ENCODE results near the gene SEL1L. TPM values are rescaled to one million over a fixed set of nuclear protein-coding genes. Genes with fewer than 3 reads are reported as not detected.

SEL1L gene
- total and polyA plus RNA-seq, 2 of the 13 experiments (the other 11 are each of a cell fraction or from before 2014, with no cell fraction given): 15.3 to 61.0 TPM

DNA sequence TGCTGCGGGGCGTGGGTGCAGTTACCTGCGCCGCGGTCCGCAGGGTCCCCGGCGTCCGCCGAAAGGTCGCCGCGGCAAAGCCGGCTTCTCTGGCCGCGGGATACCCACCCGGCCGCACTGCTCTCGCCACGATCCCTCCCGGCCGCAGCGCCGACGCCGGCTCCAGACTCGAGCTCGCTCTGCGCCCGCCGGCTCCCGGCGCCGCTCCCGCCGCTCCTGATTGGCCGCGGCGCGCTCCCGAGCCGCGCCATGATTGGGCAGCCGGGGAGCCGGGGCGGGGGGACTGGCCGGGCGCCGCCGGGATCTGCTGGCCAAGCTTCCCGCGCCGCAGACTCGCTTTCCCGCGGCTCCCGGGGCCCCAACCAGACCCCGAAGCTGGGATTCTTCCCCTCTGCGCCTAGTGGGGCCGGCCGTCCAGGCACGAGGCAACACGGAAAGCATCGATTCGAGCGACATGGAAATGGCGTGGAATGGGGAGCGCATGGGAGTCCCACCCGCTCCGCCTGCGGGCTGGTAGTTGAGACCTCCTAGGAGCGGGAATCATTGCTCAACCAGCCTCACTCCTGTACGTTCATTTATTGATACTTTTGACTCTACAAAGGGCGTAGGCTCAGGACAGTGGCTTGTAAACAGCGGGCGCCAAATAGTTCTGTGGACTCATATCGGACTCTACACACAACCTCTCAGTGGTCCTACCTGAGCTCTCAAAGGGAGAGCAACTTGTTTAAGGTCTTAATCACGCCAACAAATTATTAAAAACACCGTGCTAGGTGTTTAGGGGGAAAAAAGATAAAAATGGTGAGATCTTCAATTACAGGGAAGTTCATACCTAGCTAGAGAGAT lies 97.1 kb downstream of the SEL1L start (continued):
- TF ChIP-seq IKZF4 (CRISPR knock-in tag; IDR thresholded peaks at IDR 0.05; ENCODE audit: borderline replicate concordance, low read depth, not compliant biosample characterization) (peak; percentile 54), ESRRA (CRISPR knock-in tag; IDR thresholded peaks at IDR 0.05; ENCODE audit: low read depth) (0 out of 2 replicates have a peak, but pooled peaks have one; percentile 16), PAX8 (CRISPR knock-in tag; IDR thresholded peaks at IDR 0.05; ENCODE audit: borderline replicate concordance) (0 out of 2 replicates have a peak, but pooled peaks have one; percentile 70), MXI1 (IDR thresholded peaks at IDR 0.05; ENCODE audit: borderline replicate concordance, low read depth, low read length) (0 out of 3 replicates have a peak, but pooled peaks have one; percentile 7), SPEN (CRISPR knock-in tag; IDR thresholded peaks at IDR 0.05; ENCODE audit: low read depth) (0 out of 2 replicates have a peak, but pooled peaks have one; percentile 17), ZNF577 (CRISPR knock-in tag; IDR thresholded peaks at IDR 0.05; ENCODE audit: borderline replicate concordance, low read depth) (no peak), ATF3 (CRISPR knock-in tag; IDR thresholded peaks at IDR 0.05) (no peak), SP1 (IDR thresholded peaks at IDR 0.05) (no peak), SP1 (CRISPR knock-in tag; IDR thresholded peaks at IDR 0.05) (no peak), HNRNPH1 (optimal IDR thresholded peaks at IDR 0.05; ENCODE audit: low read depth, low read length) (no peak), FOXO1 (CRISPR knock-in tag; IDR thresholded peaks at IDR 0.05) (no peak), GABPB1 (CRISPR knock-in tag; IDR thresholded peaks at IDR 0.05) (peak; percentile 52; the same call in 1 of the 2 replicates), NFE2L1 (CRISPR knock-in tag; IDR thresholded peaks at IDR 0.05; ENCODE audit: borderline replicate concordance) (0 out of 2 replicates have a peak, but pooled peaks have one; percentile 70), JARID2 (CRISPR knock-in tag; IDR thresholded peaks at IDR 0.05; ENCODE audit: insufficient replicate concordance) (no peak), RFXANK (CRISPR knock-in tag; IDR thresholded peaks at IDR 0.05) (no peak), ZNF569 (CRISPR knock-in tag; IDR thresholded peaks at IDR 0.05; ENCODE audit: borderline replicate concordance) (no peak), ZNF441 (CRISPR knock-in tag; IDR thresholded peaks at IDR 0.05; ENCODE audit: borderline replicate concordance) (peak; percentile 61; the same call in 1 of the 2 replicates), ZNF891 (CRISPR knock-in tag; IDR thresholded peaks at IDR 0.05) (peak; percentile 67; the same call in 1 of the 2 replicates), KDM2A (CRISPR knock-in tag; IDR thresholded peaks at IDR 0.05; ENCODE audit: borderline replicate concordance, low read depth) (peak; percentile 48; the same call in 1 of the 2 replicates), TBX2 (CRISPR knock-in tag; IDR thresholded peaks at IDR 0.05; ENCODE audit: borderline replicate concordance) (no peak; the same call in 1 of the 2 replicates), TP53 (CRISPR knock-in tag; conservative IDR thresholded peaks at IDR 0.05) (0 out of 2 replicates have a peak, but pooled peaks have one; percentile 28), ZNF496 (CRISPR knock-in tag; IDR thresholded peaks at IDR 0.05; ENCODE audit: insufficient replicate concordance) (no peak), NFYB (CRISPR knock-in tag; IDR thresholded peaks at IDR 0.05) (peak; percentile 77), ZNF782 (CRISPR knock-in tag; IDR thresholded peaks at IDR 0.05; ENCODE audit: borderline replicate concordance) (0 out of 2 replicates have a peak, but pooled peaks have one; percentile 65), ZNF543 (CRISPR knock-in tag; IDR thresholded peaks at IDR 0.05) (0 out of 2 replicates have a peak, but pooled peaks have one; percentile 35)
- TF ChIP-seq, protein P1, sequence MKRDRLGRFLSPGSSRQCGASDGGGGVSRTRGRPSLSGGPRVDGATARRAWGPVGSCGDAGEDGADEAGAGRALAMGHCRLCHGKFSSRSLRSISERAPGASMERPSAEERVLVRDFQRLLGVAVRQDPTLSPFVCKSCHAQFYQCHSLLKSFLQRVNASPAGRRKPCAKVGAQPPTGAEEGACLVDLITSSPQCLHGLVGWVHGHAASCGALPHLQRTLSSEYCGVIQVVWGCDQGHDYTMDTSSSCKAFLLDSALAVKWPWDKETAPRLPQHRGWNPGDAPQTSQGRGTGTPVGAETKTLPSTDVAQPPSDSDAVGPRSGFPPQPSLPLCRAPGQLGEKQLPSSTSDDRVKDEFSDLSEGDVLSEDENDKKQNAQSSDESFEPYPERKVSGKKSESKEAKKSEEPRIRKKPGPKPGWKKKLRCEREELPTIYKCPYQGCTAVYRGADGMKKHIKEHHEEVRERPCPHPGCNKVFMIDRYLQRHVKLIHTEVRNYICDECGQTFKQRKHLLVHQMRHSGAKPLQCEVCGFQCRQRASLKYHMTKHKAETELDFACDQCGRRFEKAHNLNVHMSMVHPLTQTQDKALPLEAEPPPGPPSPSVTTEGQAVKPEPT (CRISPR knock-in tag; IDR thresholded peaks at IDR 0.05; ENCODE audit: low read depth): peak; percentile 66; the same call in 1 of the 2 replicates
- TF ChIP-seq, protein P2, sequence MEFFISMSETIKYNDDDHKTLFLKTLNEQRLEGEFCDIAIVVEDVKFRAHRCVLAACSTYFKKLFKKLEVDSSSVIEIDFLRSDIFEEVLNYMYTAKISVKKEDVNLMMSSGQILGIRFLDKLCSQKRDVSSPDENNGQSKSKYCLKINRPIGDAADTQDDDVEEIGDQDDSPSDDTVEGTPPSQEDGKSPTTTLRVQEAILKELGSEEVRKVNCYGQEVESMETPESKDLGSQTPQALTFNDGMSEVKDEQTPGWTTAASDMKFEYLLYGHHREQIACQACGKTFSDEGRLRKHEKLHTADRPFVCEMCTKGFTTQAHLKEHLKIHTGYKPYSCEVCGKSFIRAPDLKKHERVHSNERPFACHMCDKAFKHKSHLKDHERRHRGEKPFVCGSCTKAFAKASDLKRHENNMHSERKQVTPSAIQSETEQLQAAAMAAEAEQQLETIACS (CRISPR knock-in tag; IDR thresholded peaks at IDR 0.05): peak; percentile 37; the same call in 1 of the 2 replicates
